A549 (cell line): ENCODE results near the gene KRTAP5-5. TPM values are rescaled to one million over a fixed set of nuclear protein-coding genes. Genes with fewer than 3 reads are reported as not detected.
A peak's percentile ranks its signal among the peaks of the same experiment; 100 is the strongest.
"Not testable (repeated sequence)": the region's sequence is repeated elsewhere in the genome, so short reads cannot be mapped to it uniquely, and the experiment has no call there.

Source experiments
- ATAC-seq, 2 experiments: fragments of 200-7000 bp in 1 of 2; fragments of >200 bp in 1 of 2; cut with Nextera tagmentation in 1 of 2; cut with Tn5 transposase in 1 of 2; 3 replicates each; pipeline versions ENCODE4 v1.8.0 to v1.9.1; 2018 to 2020; ENCODE audit warnings: mild to moderate bottlenecking in 1 of 2, moderate library complexity in 1 of 2
- CTCF ChIA-PET: fragments of 300-600 bp; sonication (Branson Sonifier 250); formaldehyde crosslinking; extraction: SDS; loops from one replicate; lab custom pipeline; 2021; ENCODE audit warnings: antibody characterized with exemption, inconsistent platforms; lab: Yijun Ruan, JAX
- POLR2A ChIA-PET: fragments of 350-600 bp; formaldehyde crosslinking; extraction: SDS; loops from one replicate; lab custom pipeline; 2021; ENCODE audit warnings: antibody characterized with exemption, inconsistent platforms; lab: Yijun Ruan, JAX
- DNase-seq, 2 experiments: peaks; one replicate each; pipeline versions ENCODE4 v3.0.0 to v3.0.0-alpha.2; 2011 to 2016; ENCODE audit warnings: low read depth in 1 of 2, low spot score in 1 of 2
- FAIRE-seq: peaks from 2 replicates; lab custom pipeline; 2011; peaks lifted over from hg19 to GRCh38; lab: Jason Lieb, UNC
- H3K27ac ChIP-seq, 2 experiments: fragments of >200 bp; sonication (Bioruptor Twin); formaldehyde crosslinking; 3 replicates each; pipeline ENCODE4 v1.5.1; 2016 to 2017
- H3K4me1 ChIP-seq: fragments of >200 bp; sonication (Bioruptor Twin); formaldehyde crosslinking; 3 replicates; pipeline ENCODE4 v1.6.1; 2016
- H3K4me2 ChIP-seq: fragments of >200 bp; sonication (Bioruptor Twin); formaldehyde crosslinking; 3 replicates; pipeline ENCODE4 v1.6.1; 2016
- H3K4me3 ChIP-seq: fragments of >200 bp; sonication (Bioruptor Twin); formaldehyde crosslinking; 3 replicates; pipeline ENCODE4 v1.5.1; 2016
- H3K9me3 ChIP-seq: fragments of >200 bp; sonication (Bioruptor Twin); formaldehyde crosslinking; 3 replicates; pipeline ENCODE4 v1.6.1; 2016
- BHLHE40 ChIP-seq: IDR thresholded peaks from 2 replicates; pipeline ENCODE4 v1.6.1; 2012; ENCODE audit warnings: low read depth, low read length, inconsistent platforms
- CBX2 ChIP-seq: fragments of 200-600 bp; sonication (generic); IDR thresholded peaks from 2 replicates; pipeline ENCODE4 v1.6.1; 2016; ENCODE audit warnings: low read depth, mild to moderate bottlenecking, borderline replicate concordance
- CEBPB ChIP-seq, 2 experiments: fragments of >200 bp in 1 of 2; sonication (Bioruptor Twin) in 1 of 2; formaldehyde crosslinking in 1 of 2; IDR thresholded peaks; 2 replicates each; pipeline ENCODE4 v1.6.1; 2012 to 2016
- E2F6 ChIP-seq: IDR thresholded peaks from 2 replicates; pipeline ENCODE4 v1.6.1; 2012; ENCODE audit warnings: low read depth, borderline replicate concordance
- FOXS1 ChIP-seq: fragments of 250-450 bp; sonication (Bioruptor Pico); IDR thresholded peaks from 2 replicates; pipeline ENCODE4 v1.5.0; 2020; ENCODE audit warnings: mild to moderate bottlenecking, moderate library complexity
- GATA3 ChIP-seq: IDR thresholded peaks from 2 replicates; pipeline ENCODE4 v1.6.1; 2012; ENCODE audit warnings: borderline replicate concordance
- HEYL ChIP-seq: fragments of 250-450 bp; sonication (Bioruptor Pico); IDR thresholded peaks from 2 replicates; pipeline ENCODE4 v1.8.0; 2021; ENCODE audit warnings: mild to moderate bottlenecking, moderate library complexity
- HOXA7 ChIP-seq: fragments of 250-450 bp; sonication (Bioruptor Pico); IDR thresholded peaks from 2 replicates; pipeline ENCODE4 v1.5.0; 2020; ENCODE audit warnings: mild to moderate bottlenecking, moderate library complexity
- HOXB13 ChIP-seq: fragments of 250-450 bp; sonication (Bioruptor Pico); IDR thresholded peaks from 2 replicates; pipeline ENCODE4 v1.5.0; 2020; ENCODE audit warnings: low read depth, mild to moderate bottlenecking, moderate library complexity
- HOXB5 ChIP-seq: fragments of 250-450 bp; sonication (Bioruptor Pico); IDR thresholded peaks from 2 replicates; pipeline ENCODE4 v1.5.0; 2020; ENCODE audit warnings: mild to moderate bottlenecking, moderate library complexity
- KDM1A ChIP-seq: fragments of 200-600 bp; sonication (generic); IDR thresholded peaks from 2 replicates; pipeline ENCODE4 v1.6.1; 2016; ENCODE audit warnings: low read depth, mild to moderate bottlenecking
- KDM5A ChIP-seq: fragments of 200-600 bp; sonication (generic); IDR thresholded peaks from 2 replicates; pipeline ENCODE4 v1.6.1; 2016; ENCODE audit warnings: antibody characterized with exemption, mild to moderate bottlenecking
- MAFK ChIP-seq: fragments of 450-650 bp; IDR thresholded peaks from 2 replicates; pipeline ENCODE4 v1.6.1; 2014; ENCODE audit not compliant: partially characterized antibody
- MAZ ChIP-seq: fragments of 150-350 bp; IDR thresholded peaks from 2 replicates; pipeline ENCODE4 v1.6.1; 2014; ENCODE audit warnings: antibody characterized with exemption, low read depth, low read length, borderline replicate concordance
- MYC ChIP-seq: IDR thresholded peaks from 2 replicates; pipeline ENCODE4 v1.6.1; 2012; ENCODE audit warnings: mild to moderate bottlenecking, inconsistent platforms, low read length, improper control_type of control experiment, borderline replicate concordance
- PHF8 ChIP-seq: fragments of 200-600 bp; sonication (generic); IDR thresholded peaks from 2 replicates; pipeline ENCODE4 v1.6.1; 2016; ENCODE audit warnings: low read depth, mild to moderate bottlenecking, antibody characterized with exemption, moderate library complexity, borderline replicate concordance
- POLR2A ChIP-seq: IDR thresholded peaks from 2 replicates; pipeline ENCODE4 v1.6.1; 2012; ENCODE audit warnings: mild to moderate bottlenecking, low read length
- RCOR1 ChIP-seq: fragments of 150-350 bp; IDR thresholded peaks from 2 replicates; pipeline ENCODE4 v1.6.1; 2014; ENCODE audit warnings: antibody characterized with exemption, low read length, low read depth
- SMC3 ChIP-seq: fragments of >200 bp; sonication (Bioruptor Twin); formaldehyde crosslinking; IDR thresholded peaks from 3 replicates; pipeline ENCODE4 v1.6.1; 2018; ENCODE audit warnings: inconsistent platforms
- TFCP2L1 ChIP-seq: fragments of 250-450 bp; sonication (Bioruptor Pico); IDR thresholded peaks from 2 replicates; pipeline ENCODE4 v1.5.0; 2021; ENCODE audit warnings: mild to moderate bottlenecking
- USF2 ChIP-seq: fragments of 450-650 bp; IDR thresholded peaks from 2 replicates; pipeline ENCODE4 v1.6.1; 2014; ENCODE audit warnings: antibody characterized with exemption
- ZSCAN20 ChIP-seq: fragments of 250-450 bp; sonication (Bioruptor Pico); IDR thresholded peaks from 2 replicates; pipeline ENCODE4 v1.8.0; 2022; ENCODE audit warnings: mild to moderate bottlenecking, moderate library complexity
- WGBS: methylation state at CpG from one replicate; pipeline ENCODE4 v1.1.6; 2017; ENCODE audit errors: missing lambda C conversion rate; 5-methylcytosine and 5-hydroxymethylcytosine counted together
- polyA plus RNA-seq, 4 experiments: library from polyadenylated mRNA; depleted of rRNA in 3 of 4; stranded (reverse); fragments of >200 nt; fragmentation: RNase III in 1 of 4; extraction: RNeasy Plus Mini Kit Qiagen cat#74134 plus additional on column Dnase treatment in 1 of 4; gene quantifications; 2 replicates in 3 of 4; 3 replicates in 1 of 4; pipeline ENCODE4 v1.2.3, GENCODE V29; 2011 to 2017
- TF ChIP-seq, protein P1 (sequence below): fragments of >200 bp; sonication (Bioruptor Twin); formaldehyde crosslinking; IDR thresholded peaks from 2 replicates; pipeline ENCODE4 v1.6.1; 2016
- TF ChIP-seq, protein P2 (sequence below): IDR thresholded peaks from 2 replicates; pipeline ENCODE4 v1.6.1; 2012

The KRTAP5-5 gene
- polyA plus RNA-seq, 2 of the 4 experiments (the other 2 are of a cell fraction) = not detected

DNA sequence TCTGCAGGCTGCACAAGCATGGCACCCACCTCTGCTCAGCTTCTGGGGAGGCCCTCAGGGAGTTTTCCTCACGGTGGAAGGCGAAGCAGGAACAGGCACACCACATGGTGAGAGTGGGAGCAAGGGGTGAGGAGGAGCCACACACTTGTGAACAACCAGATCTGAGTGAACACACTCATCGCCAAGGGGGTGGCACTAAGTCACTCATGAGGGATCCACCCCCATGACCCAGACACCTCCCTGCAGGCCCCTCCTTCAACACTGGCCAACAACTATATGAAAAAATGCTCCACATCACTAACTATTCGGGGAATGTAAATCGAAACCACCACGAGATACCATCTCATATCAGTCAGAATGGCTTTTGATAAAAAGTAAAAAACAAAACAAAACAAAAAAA lies 30.8 kb upstream of the KRTAP5-5 start:
- no peak for DNase-seq
- ATAC-seq = no peak
- H3K27ac ChIP-seq = no peak overlapping the region

DNA sequence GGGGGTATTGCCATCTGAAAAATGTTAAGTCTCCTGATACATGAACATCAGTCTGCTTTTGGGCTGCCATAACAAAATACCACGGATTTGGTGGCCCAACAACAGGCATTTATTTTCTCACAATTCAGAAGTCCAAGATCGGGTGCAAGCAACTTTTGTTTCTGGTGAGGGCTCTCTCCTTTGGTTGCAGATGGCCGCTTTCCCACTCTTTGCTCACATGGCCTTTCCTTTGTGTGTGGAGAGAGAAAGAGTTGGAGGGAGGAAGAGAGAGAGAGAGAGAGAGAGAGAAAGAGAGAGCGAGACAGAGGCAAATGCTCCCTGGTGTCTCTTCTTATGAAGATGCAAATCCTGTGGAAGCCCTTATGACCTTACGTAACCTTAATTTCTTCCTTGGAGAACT lies 28.9 kb upstream of the KRTAP5-5 start:
- TF ChIP-seq TFCP2L1 = no peak
- TF ChIP-seq RCOR1 = no peak
- no peak for TF ChIP-seq ZSCAN20
- TF ChIP-seq HOXA7 (CRISPR knock-in tag) = no peak
- TF ChIP-seq, protein P1, sequence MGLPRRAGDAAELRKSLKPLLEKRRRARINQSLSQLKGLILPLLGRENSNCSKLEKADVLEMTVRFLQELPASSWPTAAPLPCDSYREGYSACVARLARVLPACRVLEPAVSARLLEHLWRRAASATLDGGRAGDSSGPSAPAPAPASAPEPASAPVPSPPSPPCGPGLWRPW = no peak
- no peak for TF ChIP-seq MAFK
- TF ChIP-seq BHLHE40 = no peak
- no peak for TF ChIP-seq CBX2
- TF ChIP-seq HOXB13 (CRISPR knock-in tag) = no peak
- no peak for TF ChIP-seq CEBPB (IDR thresholded peaks at IDR 0.05)
- TF ChIP-seq HEYL (CRISPR knock-in tag) = no peak
- TF ChIP-seq FOXS1 = no peak
- TF ChIP-seq GATA3 = no peak
- no peak for TF ChIP-seq USF2
- TF ChIP-seq MAZ = no peak
- TF ChIP-seq, all 56 proteins: peak for 0
- DNase-seq = no peak
- ATAC-seq = no peak
- Histone ChIP-seq H3K27ac (no peak overlapping the region), H3K4me3 (no peak overlapping the region), H3K9me3 (no peaks in the 10 kb centered on the region), H3K4me1 (no peaks in the 10 kb centered on the region), H3K4me2 (no peak overlapping the region)
- ChIA-PET POLR2A (no interaction called here), CTCF (interaction anchor here (0.6 to 0.7 kb wide), 2 partner anchors 184 to 559 kb away, joined by 3 to 8 read pairs; no protein-coding TSS in a partner anchor)
- FAIRE-seq = no peak
- 29% methylated on average over 5 of the region's 5 CpGs for WGBS

More for the DNA sequence above, 30.8 kb upstream of the KRTAP5-5 start:
- Histone ChIP-seq H3K4me2 (no peak overlapping the region), H3K4me1 (no peaks in the 10 kb centered on the region), H3K9me3 (no peaks in the 10 kb centered on the region), H3K4me3 (no peak overlapping the region)
- ChIA-PET POLR2A (no interaction called here), CTCF (interaction anchor here (1.0 to 5.8 kb wide), 6 partner anchors 9 to 52 kb away, joined by 3 to 48 read pairs (median 4); no protein-coding TSS in a partner anchor)
- WGBS = 14% methylated on average over 6 of the region's 6 CpGs
- FAIRE-seq = no peak
- no peak for TF ChIP-seq PHF8
- TF ChIP-seq CBX2 = no peak
- TF ChIP-seq MYC = no peak
- no peak for TF ChIP-seq TFCP2L1
- TF ChIP-seq KDM5A = no peak
- TF ChIP-seq MAFK = no peak
- TF ChIP-seq GATA3 = no peak
- TF ChIP-seq KDM1A = no peak
- TF ChIP-seq, all 56 proteins: peak for 0

DNA sequence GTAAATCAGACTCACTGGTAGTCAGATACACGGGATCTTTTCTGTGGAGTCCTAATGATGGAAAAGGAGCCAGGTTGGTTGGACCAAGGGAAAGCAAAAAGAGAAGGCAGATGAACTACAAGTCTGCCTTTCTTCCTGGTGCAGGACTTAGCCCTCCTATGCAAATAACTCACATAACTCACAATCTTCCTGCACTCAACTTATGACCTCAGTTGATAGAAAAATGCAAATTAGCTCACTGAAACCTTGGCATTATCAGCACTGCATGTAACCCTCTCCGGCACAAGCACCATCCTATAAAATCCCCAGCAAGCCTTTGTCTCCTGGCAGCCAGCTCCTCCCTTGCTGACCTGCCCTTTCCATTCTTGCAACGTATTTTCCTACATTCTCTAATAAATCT lies 27.9 kb upstream of the KRTAP5-5 start:
- DNase-seq, FAIRE-seq, H3K4me1 ChIP-seq, ATAC-seq, H3K27ac ChIP-seq, H3K9me3 ChIP-seq, H3K4me2 ChIP-seq, CTCF ChIA-PET, POLR2A ChIA-PET, H3K4me3 ChIP-seq: not testable (repeated sequence)
- WGBS = 24% methylated on average over 3 of the region's 3 CpGs

GRCh38 chr11:1603629-1604028 lies 25.9 kb upstream of the KRTAP5-5 start:
- Histone ChIP-seq H3K4me2 (no peak overlapping the region), H3K27ac (no peak overlapping the region), H3K4me1 (no peaks in the 10 kb centered on the region), H3K9me3 (no peaks in the 10 kb centered on the region), H3K4me3 (no peak overlapping the region)
- ChIA-PET CTCF (no interaction called here), POLR2A (no interaction called here)
- peak; percentile 68 for FAIRE-seq
- ATAC-seq = no peak
- WGBS = 43% methylated on average over 1 of the region's 1 CpG
- DNase-seq = no peak
- TF ChIP-seq POLR2A (no peak), HOXB5 (CRISPR knock-in tag) (no peak), BHLHE40 (no peak), SMC3 (no peak), E2F6 (no peak), HOXB13 (CRISPR knock-in tag) (no peak)
- TF ChIP-seq, protein P2, sequence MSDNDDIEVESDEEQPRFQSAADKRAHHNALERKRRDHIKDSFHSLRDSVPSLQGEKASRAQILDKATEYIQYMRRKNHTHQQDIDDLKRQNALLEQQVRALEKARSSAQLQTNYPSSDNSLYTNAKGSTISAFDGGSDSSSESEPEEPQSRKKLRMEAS = no peak
